ENCODE measurements around the gene POSTN. TPM values are rescaled to one million over a fixed set of nuclear protein-coding genes. Genes with fewer than 3 reads are reported as not detected.

POSTN gene
- total RNA-seq, 2 experiments from 2014 or later: not detected

GRCh38 chr13:37539170-37539569 lies 59.4 kb downstream of the POSTN start:
- no peak for ATAC-seq
- POLR2A ChIA-PET: no interaction called here
- CTCF ChIA-PET: no interaction called here
- Mint-ChIP-seq H3K4me1 (ENCODE audit: low read depth) (no peaks in the 10 kb centered on the region), H3K36me3 (ENCODE audit: low read depth) (no peaks in the 10 kb centered on the region), H3K9me3 (peaks cover 4% of the 10 kb centered on the region), H3K27me3 (no peaks in the 10 kb centered on the region), H3K27ac (no peak overlapping the region), H3K4me3 (no peak overlapping the region)
- no peak for TF ChIP-seq CTCF (IDR thresholded peaks at IDR 0.05)
- DNase-seq: no peak
- intact Hi-C loops (cut with micrococcal nuclease): no loop called here

- TF ChIP-seq CTCF (IDR thresholded peaks at IDR 0.05): no peak
- intact Hi-C loops (cut with micrococcal nuclease): no loop called here
- H3K4me1 Mint-ChIP-seq (ENCODE audit: low read depth): no peaks in the 10 kb centered on the region
- H3K27ac Mint-ChIP-seq: no peak overlapping the region
- DNase-seq: no peak
- H3K27me3 Mint-ChIP-seq: no peaks in the 10 kb centered on the region
- ChIA-PET CTCF (no interaction called here), POLR2A (no interaction called here)
- H3K4me3 Mint-ChIP-seq: no peak overlapping the region
- no peak for ATAC-seq
- peaks cover 9% of the 10 kb centered on the region for H3K9me3 Mint-ChIP-seq
- no peaks in the 10 kb centered on the region for H3K36me3 Mint-ChIP-seq (ENCODE audit: low read depth)
These were observed 63.1 kb downstream of the POSTN start for GRCh38 chr13:37535501-37535900.

GRCh38 chr13:37534676-37535075 lies 63.9 kb downstream of the POSTN start:
- H3K4me3 Mint-ChIP-seq: no peak overlapping the region
- no peaks in the 10 kb centered on the region for H3K27me3 Mint-ChIP-seq
- H3K27ac Mint-ChIP-seq: no peak overlapping the region
- CTCF ChIA-PET: no interaction called here
- no peak for DNase-seq
- ATAC-seq: no peak
- H3K4me1 Mint-ChIP-seq (ENCODE audit: low read depth): no peaks in the 10 kb centered on the region
- no peaks in the 10 kb centered on the region for H3K36me3 Mint-ChIP-seq (ENCODE audit: low read depth)
- intact Hi-C loops (cut with micrococcal nuclease): no loop called here
- TF ChIP-seq CTCF (IDR thresholded peaks at IDR 0.05): no peak
- peaks cover 9% of the 10 kb centered on the region for H3K9me3 Mint-ChIP-seq
- POLR2A ChIA-PET: no interaction called here

GRCh38 chr13:37534181-37534580 lies 64.4 kb downstream of the POSTN start:
- Mint-ChIP-seq H3K27ac (no peak overlapping the region), H3K36me3 (ENCODE audit: low read depth) (no peaks in the 10 kb centered on the region), H3K4me3 (no peak overlapping the region), H3K27me3 (no peaks in the 10 kb centered on the region), H3K9me3 (peaks cover 9% of the 10 kb centered on the region), H3K4me1 (ENCODE audit: low read depth) (no peaks in the 10 kb centered on the region)
- DNase-seq (no peak), ATAC-seq (no peak)
- ChIA-PET POLR2A (no interaction called here), CTCF (no interaction called here)
- no peak for TF ChIP-seq CTCF (IDR thresholded peaks at IDR 0.05)
- intact Hi-C loops (cut with micrococcal nuclease): no loop called here

- H3K4me1 Mint-ChIP-seq (ENCODE audit: low read depth): no peaks in the 10 kb centered on the region
- ATAC-seq (no peak), DNase-seq (no peak)
- H3K9me3 Mint-ChIP-seq: peaks cover 9% of the 10 kb centered on the region
- no peaks in the 10 kb centered on the region for H3K36me3 Mint-ChIP-seq (ENCODE audit: low read depth)
- intact Hi-C loops (cut with micrococcal nuclease): no loop called here
- no peak overlapping the region for H3K4me3 Mint-ChIP-seq
- no peaks in the 10 kb centered on the region for H3K27me3 Mint-ChIP-seq
- ChIA-PET CTCF (no interaction called here), POLR2A (no interaction called here)
- H3K27ac Mint-ChIP-seq: no peak overlapping the region
- no peak for TF ChIP-seq CTCF (IDR thresholded peaks at IDR 0.05)
These were observed 67.5 kb downstream of the POSTN start for GRCh38 chr13:37531049-37531448.

Data from activated CD8-positive, alpha-beta T cell treated with anti-CD3 and anti-CD28 coated beads for 36 hours (primary cell).